ENCODE results near the gene P4HB.

Gene P4HB

DNA sequence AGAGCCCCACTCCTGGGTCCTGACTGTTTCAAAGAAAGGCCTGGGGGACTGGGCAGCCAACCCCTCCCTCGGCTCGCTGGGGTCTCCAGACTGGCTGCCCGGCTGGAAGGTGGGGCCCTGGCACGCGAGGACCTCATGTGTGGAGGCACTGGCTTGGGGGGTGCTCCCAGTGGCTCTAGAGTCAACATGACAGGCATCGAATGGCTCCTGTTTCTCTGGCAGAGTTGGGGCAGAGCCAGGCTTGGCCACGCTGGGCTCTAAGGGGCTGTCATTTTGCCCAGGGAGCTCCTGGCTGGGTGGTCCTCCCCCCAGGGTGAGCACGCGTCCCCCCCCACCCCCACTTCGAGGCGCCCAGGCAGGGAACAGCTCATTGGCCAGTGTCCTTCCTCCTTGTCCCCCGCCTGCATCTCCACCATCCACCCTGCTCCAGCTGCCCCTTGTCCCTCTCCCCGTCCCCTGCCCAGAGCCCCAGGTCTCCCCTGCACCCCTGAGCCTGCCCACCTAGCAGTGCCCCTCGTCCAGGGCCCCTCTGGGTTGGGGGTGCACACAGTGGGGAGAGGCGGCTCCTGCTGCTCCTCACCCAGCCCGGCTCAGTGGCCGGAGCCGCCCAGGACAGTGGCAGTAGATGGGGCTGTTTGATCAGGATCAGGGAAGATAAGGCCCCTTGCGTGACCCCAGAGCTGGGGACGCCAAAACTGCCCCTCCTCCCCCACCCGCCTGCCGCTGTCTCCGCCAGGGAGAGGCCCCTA is 53.7 kb downstream of the P4HB start:
- no peak overlapping the region for H3K4me3 ChIP-seq (ENCODE audit: low read depth, low read length)
- H3K27ac ChIP-seq: no peak overlapping the region
- peaks cover 62% of the 10 kb centered on the region for H3K27me3 ChIP-seq (replicated peaks)
- in situ Hi-C loops (cut with HindIII; ENCODE audit: low pct_ligation_motif_present, low sequenced_read_pairs): no loop called here
- DNase-seq: no peak
- TF ChIP-seq, protein P1, sequence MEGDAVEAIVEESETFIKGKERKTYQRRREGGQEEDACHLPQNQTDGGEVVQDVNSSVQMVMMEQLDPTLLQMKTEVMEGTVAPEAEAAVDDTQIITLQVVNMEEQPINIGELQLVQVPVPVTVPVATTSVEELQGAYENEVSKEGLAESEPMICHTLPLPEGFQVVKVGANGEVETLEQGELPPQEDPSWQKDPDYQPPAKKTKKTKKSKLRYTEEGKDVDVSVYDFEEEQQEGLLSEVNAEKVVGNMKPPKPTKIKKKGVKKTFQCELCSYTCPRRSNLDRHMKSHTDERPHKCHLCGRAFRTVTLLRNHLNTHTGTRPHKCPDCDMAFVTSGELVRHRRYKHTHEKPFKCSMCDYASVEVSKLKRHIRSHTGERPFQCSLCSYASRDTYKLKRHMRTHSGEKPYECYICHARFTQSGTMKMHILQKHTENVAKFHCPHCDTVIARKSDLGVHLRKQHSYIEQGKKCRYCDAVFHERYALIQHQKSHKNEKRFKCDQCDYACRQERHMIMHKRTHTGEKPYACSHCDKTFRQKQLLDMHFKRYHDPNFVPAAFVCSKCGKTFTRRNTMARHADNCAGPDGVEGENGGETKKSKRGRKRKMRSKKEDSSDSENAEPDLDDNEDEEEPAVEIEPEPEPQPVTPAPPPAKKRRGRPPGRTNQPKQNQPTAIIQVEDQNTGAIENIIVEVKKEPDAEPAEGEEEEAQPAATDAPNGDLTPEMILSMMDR (IDR thresholded peaks at IDR 0.05; ENCODE audit: low read depth, low read length, missing control alignments): no peak
- no peaks in the 10 kb centered on the region for H3K36me3 ChIP-seq (replicated peaks)

- Histone ChIP-seq H3K36me3 (replicated peaks) (no peaks in the 10 kb centered on the region), H3K4me3 (ENCODE audit: low read depth, low read length) (no peak overlapping the region), H3K27ac (no peak overlapping the region), H3K27me3 (replicated peaks) (peaks cover 65% of the 10 kb centered on the region)
- in situ Hi-C loops (cut with HindIII; ENCODE audit: low pct_ligation_motif_present, low sequenced_read_pairs): no loop called here
- DNase-seq: no peak
- TF ChIP-seq, protein P1 (IDR thresholded peaks at IDR 0.05; ENCODE audit: low read depth, low read length, missing control alignments): no peak
These were observed 54.5 kb downstream of the P4HB start for GRCh38 chr17:81805707-81806460.

DNA sequence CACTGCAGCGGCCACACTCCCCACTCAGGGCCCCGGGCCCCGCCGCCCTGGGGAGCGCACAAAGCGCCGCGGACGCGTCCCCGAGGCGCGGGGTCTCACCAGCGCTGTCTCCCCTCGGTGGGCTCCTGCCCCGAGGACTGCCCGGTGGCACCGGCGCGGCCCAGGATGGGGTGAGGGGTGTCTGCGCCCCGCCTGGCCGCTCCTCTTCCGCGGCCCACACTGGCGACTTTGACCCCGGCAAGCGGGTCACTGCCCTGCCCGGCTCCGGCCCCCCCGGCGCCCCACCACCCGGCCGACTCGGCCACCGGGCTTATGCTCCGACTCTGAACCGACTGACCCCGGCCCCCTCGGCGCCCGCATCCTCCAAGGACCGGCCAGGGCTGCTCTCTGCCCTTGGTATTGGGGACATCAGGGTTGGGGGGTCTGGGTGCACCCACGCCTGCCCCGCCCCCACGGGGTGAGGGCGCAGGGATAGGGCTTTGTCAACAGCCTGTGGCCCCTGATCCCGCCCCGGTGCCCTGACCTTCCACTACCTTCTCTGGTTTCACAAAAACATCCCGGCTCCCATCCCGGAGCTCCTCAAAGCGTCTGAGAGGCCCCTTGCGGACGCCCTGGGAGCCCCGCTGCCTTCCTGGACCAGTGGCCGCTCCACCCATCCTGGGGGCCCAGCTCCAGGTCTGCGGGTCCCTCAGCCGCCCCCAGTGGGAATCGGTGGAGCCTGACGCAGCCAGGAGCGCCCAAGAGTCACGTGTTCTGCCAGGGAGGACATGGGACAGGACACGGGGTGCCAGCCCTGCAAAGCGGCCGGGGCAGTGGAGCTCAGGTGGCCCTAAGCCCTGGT is 55.6 kb downstream of the P4HB start:
- Histone ChIP-seq H3K27me3 (replicated peaks) (peaks cover 65% of the 10 kb centered on the region), H3K27ac (no peak overlapping the region), H3K36me3 (replicated peaks) (no peaks in the 10 kb centered on the region), H3K4me3 (ENCODE audit: low read depth, low read length) (no peak overlapping the region)
- TF ChIP-seq, protein P1 (IDR thresholded peaks at IDR 0.05; ENCODE audit: low read depth, low read length, missing control alignments): no peak
- DNase-seq: no peak
- in situ Hi-C loops (cut with HindIII; ENCODE audit: low pct_ligation_motif_present, low sequenced_read_pairs): no loop called here

DNA sequence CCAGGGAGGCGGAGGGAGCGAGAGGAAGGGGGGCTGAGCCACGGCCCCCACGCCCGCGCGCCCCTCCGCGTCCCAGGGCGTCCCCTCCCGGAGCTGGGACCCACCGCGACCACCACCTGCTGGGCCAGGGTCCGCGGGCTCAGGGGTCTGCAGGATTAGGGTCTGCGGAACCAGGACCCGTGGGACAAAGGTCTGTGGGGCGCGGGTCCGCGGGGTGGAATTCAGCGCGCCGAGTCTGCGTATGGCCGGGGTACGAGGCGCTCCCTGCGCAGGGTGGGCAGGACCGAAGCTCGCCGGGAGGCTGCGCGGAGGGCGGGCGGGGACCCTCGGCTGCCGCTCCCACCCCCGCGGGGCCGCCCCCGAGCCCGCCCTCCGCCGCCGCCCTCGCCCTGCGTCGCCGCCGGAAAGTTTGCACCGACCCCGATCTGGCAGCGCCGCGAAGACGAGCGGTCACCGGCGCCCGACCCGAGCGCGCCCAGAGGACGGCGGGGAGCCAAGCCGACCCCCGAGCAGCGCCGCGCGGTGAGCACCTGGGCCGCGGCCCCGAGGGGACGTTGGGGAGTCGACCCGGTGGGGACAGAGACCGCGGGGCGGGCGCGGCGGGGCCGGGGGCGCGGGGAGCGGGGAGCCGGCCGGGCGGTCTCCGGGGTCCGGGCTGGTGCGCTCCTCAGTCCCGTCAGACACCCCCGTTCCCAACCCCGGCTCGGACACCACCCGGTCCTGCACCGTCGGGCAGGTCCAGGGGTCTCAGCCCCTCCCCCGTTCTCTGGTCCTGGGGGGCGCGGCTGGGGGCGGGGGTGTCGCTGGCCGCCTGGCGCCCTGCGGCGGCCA is 56.4 kb downstream of the P4HB start, which contains the start of gene GCGR:
Gene GCGR (plus strand): TSS at position 423 of the 831 bp plus-strand sequence. CDS start 4,869 bp downstream, outside the sequence.
- in situ Hi-C loops (cut with HindIII; ENCODE audit: low pct_ligation_motif_present, low sequenced_read_pairs): no loop called here
- no peak within 1 kb of the TSS for H3K27ac ChIP-seq
- H3K36me3 ChIP-seq (replicated peaks): no peaks in the 10 kb centered on the region
- peaks cover 62% of the 10 kb centered on the region for H3K27me3 ChIP-seq (replicated peaks)
- no peak within 1 kb of the TSS for H3K4me3 ChIP-seq (ENCODE audit: low read depth, low read length)
- no peak for DNase-seq
- TF ChIP-seq, protein P1 (IDR thresholded peaks at IDR 0.05; ENCODE audit: low read depth, low read length, missing control alignments): no peak
